CD4-positive, alpha-beta T cell treated with Interleukin-12 subunit alpha and Interleukin-12 subunit beta, for 1 hour (primary cell): ENCODE data around the gene UNC93A.
"Not testable (repeated sequence)": the region's sequence is repeated elsewhere in the genome, so short reads cannot be mapped to it uniquely, and the experiment has no call there.

Experiments
- DNase-seq: peaks from one replicate; pipeline ENCODE4 v3.0.0-alpha.2; 2020

Gene UNC93A

DNA sequence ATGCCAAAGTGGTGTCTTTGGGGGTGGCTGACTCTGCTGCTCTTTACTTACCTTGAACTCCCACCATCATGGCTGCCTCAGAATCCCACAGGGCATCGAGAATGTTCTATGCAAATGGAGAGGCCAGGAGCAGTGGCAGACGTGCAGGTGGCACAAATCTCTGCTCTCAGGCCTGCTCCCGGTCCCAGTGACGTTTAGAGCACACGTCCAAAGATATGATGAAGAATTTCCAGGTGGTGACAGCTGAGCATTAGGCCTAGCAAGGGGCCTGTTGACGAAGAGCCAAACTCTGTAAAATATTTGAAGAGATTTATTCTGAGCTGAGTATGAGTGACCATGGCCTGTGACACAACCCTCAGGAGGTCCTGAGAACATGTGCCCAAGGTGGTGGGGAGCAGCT, 19.0 kb upstream of the UNC93A start:
- no peak for DNase-seq

DNA sequence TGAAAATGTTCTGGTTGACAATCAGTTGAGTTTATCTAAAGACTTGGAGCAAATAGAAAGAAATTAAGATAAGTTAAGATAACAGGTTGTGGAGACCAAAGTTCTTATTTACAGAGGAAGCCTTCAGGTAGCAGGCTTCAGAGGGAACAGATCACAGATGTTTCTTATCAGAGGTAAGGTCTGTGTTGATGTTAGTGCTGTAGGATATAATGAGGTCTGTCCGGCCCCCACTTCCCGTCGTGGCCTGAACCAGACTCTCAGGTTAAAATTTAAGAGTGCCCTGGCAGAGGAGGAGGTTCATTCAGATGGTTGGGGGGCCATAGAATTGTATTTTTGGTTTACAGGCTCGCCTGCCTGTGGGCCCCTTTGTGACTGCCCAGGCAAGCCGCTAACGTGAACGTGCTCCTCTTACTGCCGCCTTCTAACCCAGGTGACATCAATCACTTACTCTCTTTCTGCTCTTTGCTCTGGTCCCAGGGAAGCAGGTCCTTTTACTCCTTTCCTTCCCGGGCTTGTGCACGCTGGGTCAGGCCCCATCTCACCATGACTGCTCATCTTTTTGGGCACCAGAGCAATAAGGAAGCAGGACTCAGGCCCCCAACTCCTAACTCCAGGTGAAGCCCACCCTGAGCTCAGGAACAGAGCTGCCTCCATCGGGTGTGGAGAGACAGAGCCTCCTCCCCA, 18.3 kb upstream of the UNC93A start:
- no peak for DNase-seq

DNA sequence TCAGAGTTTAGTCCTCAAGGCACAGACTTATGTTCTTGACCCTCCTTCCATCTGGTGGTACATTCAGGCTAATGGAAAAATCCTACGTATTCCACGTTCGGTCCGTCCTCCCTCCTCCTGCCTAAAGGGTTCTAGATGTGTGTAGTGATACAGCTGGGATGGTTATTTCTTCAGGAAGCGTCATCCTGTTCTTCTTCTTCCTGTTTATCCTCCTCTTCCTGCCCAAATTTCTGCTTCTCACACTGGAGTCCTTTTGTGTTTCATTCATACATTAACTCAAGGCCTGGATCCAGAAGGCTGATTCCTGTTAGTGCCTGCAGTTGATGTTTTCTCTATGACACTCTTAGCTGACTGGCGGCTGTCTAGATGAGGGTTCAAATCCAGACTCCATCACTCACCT, 16.8 kb upstream of the UNC93A start:
- DNase-seq: no peak

- DNase-seq: no peak
Measured at GRCh38 chr6:167275001-167275400, 16.1 kb upstream of the UNC93A start.

- no peak for DNase-seq
Measured at GRCh38 chr6:167275436-167275835, 15.7 kb upstream of the UNC93A start.

GRCh38 chr6:167276772-167277533, 14.2 kb upstream of the UNC93A start:
- no peak for DNase-seq

DNA sequence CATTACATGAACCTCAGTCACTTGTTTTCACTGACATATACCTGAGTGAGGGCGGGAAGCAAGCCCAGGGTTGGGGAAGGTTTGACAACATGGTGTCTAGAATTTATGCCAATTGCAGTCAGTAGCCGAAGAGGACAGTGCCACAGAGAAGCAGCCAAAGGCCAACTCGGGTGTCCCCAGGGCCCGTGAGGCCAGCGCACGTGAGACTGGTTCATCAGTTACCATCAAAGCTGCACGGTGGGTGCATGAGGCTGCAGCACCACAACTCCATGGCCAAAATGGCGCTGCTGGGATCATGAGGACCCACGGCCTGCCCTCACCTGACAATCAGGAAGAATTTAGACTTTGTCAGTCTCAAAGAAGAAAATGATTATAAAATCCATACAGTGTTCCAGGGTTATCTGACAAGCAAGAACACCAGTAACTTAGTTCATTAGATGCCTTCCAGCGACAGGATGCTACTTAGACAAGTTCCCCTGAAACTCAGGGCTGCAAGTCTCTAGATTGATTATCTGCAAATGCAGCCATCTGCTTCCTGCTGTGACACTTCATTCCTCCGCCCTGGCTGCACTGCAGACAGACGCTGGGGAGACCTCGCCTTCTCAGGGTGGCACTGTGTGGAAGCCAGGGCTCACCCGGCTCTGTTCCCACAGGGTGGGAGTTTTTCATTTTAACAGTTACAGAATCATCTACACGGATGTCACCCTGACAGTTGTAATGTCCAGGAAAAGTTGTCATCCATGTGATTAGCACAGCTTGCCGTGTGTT, 12.8 kb upstream of the UNC93A start:
- DNase-seq: not testable (repeated sequence)

- DNase-seq: no peak
Measured at GRCh38 chr6:167279766-167280446, 11.2 kb upstream of the UNC93A start.

DNA sequence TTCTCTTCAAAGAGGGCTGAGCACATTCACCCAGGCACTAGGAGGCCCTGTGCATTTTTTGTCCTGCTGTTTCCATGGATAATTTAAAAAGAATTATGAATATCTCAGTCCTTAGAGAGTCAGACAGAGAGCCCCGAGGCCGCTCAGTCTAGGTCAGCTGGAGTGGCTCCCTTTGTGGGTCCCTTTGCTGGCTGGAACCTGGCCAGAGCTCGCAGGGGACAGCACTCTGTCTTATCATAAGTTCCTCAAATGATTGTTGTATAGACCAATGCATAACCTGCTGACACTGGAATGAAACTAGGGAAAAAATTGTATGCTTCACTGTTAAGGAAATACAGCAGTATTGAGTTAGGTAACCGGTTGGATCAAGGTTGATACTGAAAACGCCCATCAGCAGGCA, 10.6 kb upstream of the UNC93A start:
- not testable (repeated sequence) for DNase-seq

- no peak for DNase-seq
Measured at GRCh38 chr6:167282165-167282564, 8.9 kb upstream of the UNC93A start.

DNA sequence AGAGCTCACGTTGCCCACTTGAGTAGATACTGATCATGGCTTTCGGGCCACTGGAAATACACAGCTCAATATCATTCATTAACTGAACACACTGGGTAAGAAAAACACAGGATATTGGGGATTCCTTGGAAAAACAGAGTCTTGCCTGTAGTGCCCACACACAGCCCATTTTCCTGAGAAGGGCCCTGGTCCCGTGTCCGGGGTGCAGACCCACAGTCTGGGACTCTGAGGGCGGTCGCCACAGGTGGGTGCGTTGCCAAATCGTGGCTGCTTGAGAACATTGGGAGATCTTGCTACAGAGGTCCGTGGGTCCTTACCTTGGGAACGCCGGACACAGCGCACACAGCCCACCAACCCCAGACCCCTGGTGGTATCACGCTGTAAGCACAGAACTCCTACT, 6.5 kb upstream of the UNC93A start:
- not testable (repeated sequence) for DNase-seq

DNA sequence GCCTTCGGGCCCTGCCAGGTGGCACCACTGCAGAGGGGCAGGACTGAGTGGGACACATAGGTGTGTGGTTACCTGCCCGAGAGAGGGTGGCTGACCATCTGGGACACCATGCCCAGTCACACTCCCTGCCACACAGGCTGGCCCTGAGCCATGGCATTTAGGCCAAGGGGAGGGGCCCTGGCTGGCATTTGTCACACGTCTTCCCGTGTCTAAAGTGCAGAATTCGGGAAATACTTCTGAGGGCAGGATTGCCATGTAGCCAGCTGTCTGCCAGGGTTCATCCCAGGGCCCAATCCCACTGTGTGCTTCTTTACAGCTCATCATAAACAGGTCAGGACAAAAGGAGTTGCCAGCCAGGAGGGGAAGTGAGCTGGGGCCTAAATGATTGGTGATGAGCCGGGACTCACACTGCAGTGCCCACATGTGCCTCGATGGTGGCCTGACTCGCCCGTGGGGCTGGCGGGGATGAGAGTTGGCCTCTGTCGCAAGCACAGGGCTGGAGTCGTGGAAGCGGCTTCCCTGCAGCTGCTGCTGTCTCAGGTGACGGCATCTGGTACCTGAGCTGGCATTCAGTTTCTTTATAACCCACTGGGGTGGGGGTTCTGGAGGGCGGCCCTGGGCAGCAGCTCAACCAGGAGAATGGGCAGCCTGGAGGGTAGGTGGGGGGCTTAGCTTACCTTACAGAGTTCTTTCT, 5.9 kb upstream of the UNC93A start:
- DNase-seq: no peak

DNA sequence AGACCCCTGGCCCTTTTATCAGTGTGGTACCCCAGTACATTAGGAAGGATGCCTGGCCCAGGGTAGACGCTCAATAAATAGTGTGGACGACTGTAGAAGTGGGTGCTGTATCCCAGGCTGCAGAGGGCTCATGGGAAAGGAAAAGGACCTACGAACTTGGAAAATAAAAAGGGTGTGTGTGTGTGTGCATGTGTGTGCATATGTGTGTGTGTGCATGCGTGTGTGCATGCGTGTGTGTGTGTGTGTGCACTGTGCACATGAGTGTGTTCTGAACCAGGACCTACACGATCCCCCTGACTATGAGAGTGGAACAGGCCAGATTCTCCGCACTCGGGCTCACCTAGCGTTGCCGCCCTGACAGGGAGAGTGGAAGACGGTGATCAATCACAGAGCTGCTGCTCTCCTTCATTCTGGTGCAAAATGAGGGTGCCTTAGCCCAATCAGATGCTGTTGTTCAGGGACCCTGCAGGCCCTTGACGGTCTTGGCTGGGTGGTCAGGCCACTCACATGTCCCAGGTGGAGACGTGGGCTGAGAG, 3.5 kb upstream of the UNC93A start:
- no peak for DNase-seq

DNA sequence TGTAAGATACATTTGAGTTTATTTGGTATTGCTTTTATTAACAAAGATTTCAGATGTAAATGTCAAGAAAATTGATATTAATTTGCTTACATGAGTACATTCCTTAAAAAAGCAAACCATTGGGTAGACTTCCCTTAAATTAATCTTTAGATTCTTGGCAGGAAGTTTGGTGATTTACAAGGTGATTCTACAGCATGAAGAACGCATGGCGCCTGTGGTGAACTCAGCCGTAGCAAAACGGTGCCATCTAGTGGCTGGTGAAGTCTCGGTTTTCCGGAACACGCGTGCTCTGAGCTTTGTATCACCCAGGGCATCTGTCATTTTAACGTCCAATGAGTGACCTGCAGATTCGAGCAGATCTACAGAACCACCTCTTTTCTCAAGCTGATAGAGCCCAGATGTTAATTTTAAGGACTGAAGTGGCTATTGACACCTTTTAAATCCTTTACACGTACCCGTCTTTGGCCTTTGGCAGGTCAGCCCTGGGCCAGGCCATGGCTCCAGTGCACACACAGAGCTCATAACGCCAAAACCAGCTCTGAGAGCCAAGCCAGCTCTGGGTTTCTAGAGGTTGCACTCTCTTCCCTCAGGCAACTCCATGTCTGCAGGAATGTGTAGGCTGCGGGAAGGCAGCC, 2.4 kb upstream of the UNC93A start:
- peak; percentile 28 for DNase-seq

- not testable (repeated sequence) for DNase-seq
Measured at GRCh38 chr6:167289291-167289690, 1.8 kb upstream of the UNC93A start.

GRCh38 chr6:167291623-167292300, 647 bp downstream of the UNC93A start:
- DNase-seq: no peak

DNA sequence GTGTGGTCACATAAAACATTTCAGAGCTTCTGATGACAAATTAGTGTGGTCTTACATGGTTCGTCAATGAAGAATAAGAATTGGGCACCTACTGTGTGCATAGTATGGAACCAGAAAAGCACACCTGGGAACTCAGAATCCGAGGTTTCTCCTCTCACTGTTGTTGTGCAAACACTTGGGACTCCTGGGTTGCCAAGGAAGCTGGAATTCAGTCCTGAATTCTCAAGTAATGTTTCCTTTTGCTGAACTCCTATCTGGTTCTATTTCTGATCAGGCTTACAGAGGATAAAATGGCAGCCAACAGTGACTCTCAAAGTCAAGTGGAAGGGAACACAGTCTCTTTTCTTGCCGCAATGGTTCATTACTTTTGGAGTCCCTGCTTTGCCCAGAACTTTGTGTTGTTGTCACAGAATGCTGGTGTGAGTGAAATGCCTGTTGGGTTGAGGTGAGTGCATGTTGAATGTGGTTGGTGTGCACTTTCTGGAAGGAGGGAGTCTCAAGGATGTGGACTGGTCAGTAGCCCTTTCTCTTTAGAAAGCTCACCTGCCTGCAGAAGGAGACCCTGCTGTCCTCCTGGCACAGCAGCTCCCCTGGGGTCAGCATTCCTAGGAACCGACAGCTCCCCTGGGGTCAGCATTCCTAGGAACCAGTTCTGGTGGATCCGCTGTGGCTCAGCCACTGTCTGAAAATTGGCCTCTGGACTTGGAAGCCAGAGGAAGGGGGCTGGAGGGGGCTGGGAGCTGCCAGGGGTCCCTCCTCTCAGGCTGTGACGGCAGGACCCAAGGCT, 1.4 kb downstream of the UNC93A start:
- no peak for DNase-seq

DNA sequence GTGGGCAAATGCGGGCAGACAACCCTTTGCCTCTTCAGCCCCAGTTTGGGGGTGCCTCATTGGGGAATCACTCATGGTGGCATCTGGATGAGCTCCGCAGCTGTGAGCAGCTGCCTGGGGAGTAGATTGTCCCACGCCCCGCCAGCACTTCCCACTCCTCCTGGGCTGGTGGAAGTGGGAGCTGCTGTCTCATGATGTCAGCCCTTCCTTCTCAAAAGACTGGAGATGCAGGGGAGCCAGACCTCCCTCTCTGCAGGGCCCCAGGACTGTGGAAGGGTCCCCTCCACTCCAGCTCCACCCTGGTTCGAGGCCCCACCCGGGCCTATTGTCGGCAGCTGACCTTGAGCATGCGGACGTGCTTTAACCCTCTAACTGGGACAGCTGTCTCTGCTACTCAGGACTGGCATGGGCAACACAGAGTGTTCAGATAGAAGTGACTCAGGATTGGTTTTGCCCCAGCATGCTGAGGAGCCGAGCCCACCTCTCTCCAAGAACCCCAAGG, 2.0 kb downstream of the UNC93A start:
- no peak for DNase-seq

DNA sequence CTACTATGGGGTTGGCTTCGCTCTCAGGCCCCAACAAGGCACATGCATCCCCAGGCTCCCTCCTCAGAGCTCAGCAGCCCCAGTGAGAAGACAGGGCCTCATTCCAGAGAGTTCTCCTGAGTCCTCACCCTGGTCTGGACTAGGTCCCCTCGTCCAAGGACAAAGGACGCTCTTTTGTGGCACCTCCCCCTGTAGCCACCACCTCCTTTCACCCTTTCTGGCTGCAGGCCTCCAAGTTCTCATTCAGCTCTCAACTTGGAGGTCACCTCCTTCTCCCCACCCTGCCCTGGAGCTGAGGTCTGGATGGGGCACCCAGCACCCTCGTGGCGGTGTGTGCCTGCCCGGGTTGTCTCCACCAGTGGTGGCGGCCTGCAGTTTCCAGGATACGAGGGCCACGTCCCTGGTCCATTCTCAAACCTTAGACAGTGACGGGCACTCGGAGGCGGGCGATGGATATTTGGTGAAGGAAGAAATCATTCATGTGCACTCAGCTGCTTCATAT, 2.5 kb downstream of the UNC93A start:
- DNase-seq: no peak

- no peak for DNase-seq
Measured at GRCh38 chr6:167294241-167294640, 3.1 kb downstream of the UNC93A start.
